A549 (cell line): Measurements from ENCODE around the gene PODXL2. TPM values are rescaled to one million over a fixed set of nuclear protein-coding genes. Genes with fewer than 3 reads are reported as not detected.
A peak's percentile ranks its signal among the peaks of the same experiment; 100 is the strongest.

Source experiments
- ATAC-seq, 2 experiments: fragments of 200-7000 bp in 1 of 2; fragments of >200 bp in 1 of 2; cut with Nextera tagmentation in 1 of 2; cut with Tn5 transposase in 1 of 2; 3 replicates each; pipeline versions ENCODE4 v1.8.0 to v1.9.1; 2018 to 2020; ENCODE audit warnings: mild to moderate bottlenecking in 1 of 2, moderate library complexity in 1 of 2
- CTCF ChIA-PET: fragments of 300-600 bp; sonication (Branson Sonifier 250); formaldehyde crosslinking; extraction: SDS; loops from one replicate; lab custom pipeline; 2021; ENCODE audit warnings: antibody characterized with exemption, inconsistent platforms; lab: Yijun Ruan, JAX
- POLR2A ChIA-PET: fragments of 350-600 bp; formaldehyde crosslinking; extraction: SDS; loops from one replicate; lab custom pipeline; 2021; ENCODE audit warnings: antibody characterized with exemption, inconsistent platforms; lab: Yijun Ruan, JAX
- DNase-seq, 2 experiments: peaks; one replicate each; pipeline versions ENCODE4 v3.0.0 to v3.0.0-alpha.2; 2011 to 2016; ENCODE audit warnings: low read depth in 1 of 2, low spot score in 1 of 2
- FAIRE-seq: peaks from 2 replicates; lab custom pipeline; 2011; peaks lifted over from hg19 to GRCh38; lab: Jason Lieb, UNC
- H3K27ac ChIP-seq, 2 experiments: fragments of >200 bp; sonication (Bioruptor Twin); formaldehyde crosslinking; 3 replicates each; pipeline ENCODE4 v1.5.1; 2016 to 2017
- H3K4me1 ChIP-seq: fragments of >200 bp; sonication (Bioruptor Twin); formaldehyde crosslinking; 3 replicates; pipeline ENCODE4 v1.6.1; 2016
- H3K4me2 ChIP-seq: fragments of >200 bp; sonication (Bioruptor Twin); formaldehyde crosslinking; 3 replicates; pipeline ENCODE4 v1.6.1; 2016
- H3K4me3 ChIP-seq: fragments of >200 bp; sonication (Bioruptor Twin); formaldehyde crosslinking; 3 replicates; pipeline ENCODE4 v1.5.1; 2016
- H3K9me3 ChIP-seq: fragments of >200 bp; sonication (Bioruptor Twin); formaldehyde crosslinking; 3 replicates; pipeline ENCODE4 v1.6.1; 2016
- BHLHE40 ChIP-seq: IDR thresholded peaks from 2 replicates; pipeline ENCODE4 v1.6.1; 2012; ENCODE audit warnings: low read depth, low read length, inconsistent platforms
- CBX2 ChIP-seq: fragments of 200-600 bp; sonication (generic); IDR thresholded peaks from 2 replicates; pipeline ENCODE4 v1.6.1; 2016; ENCODE audit warnings: low read depth, mild to moderate bottlenecking, borderline replicate concordance
- CEBPB ChIP-seq, 2 experiments: fragments of >200 bp in 1 of 2; sonication (Bioruptor Twin) in 1 of 2; formaldehyde crosslinking in 1 of 2; IDR thresholded peaks; 2 replicates each; pipeline ENCODE4 v1.6.1; 2012 to 2016
- CHD4 ChIP-seq: fragments of 200-600 bp; sonication (generic); IDR thresholded peaks from 2 replicates; pipeline ENCODE4 v1.6.1; 2016; ENCODE audit warnings: antibody characterized with exemption, mild to moderate bottlenecking, borderline replicate concordance
- ELK1 ChIP-seq: fragments of 150-350 bp; IDR thresholded peaks from 2 replicates; pipeline ENCODE4 v1.6.1; 2014; ENCODE audit warnings: low read depth, mild to moderate bottlenecking, low read length
- GATA3 ChIP-seq: IDR thresholded peaks from 2 replicates; pipeline ENCODE4 v1.6.1; 2012; ENCODE audit warnings: borderline replicate concordance
- HDAC2 ChIP-seq: fragments of 200-600 bp; sonication (generic); IDR thresholded peaks from 2 replicates; pipeline ENCODE4 v1.6.1; 2016
- HES2 ChIP-seq: fragments of >200 bp; sonication (Bioruptor Twin); formaldehyde crosslinking; IDR thresholded peaks from 2 replicates; pipeline ENCODE4 v1.6.1; 2016
- HEYL ChIP-seq: fragments of 250-450 bp; sonication (Bioruptor Pico); IDR thresholded peaks from 2 replicates; pipeline ENCODE4 v1.8.0; 2021; ENCODE audit warnings: mild to moderate bottlenecking, moderate library complexity
- HMGXB4 ChIP-seq: fragments of 250-450 bp; sonication (Bioruptor Pico); IDR thresholded peaks from 2 replicates; pipeline ENCODE4 v1.5.0; 2021; ENCODE audit warnings: mild to moderate bottlenecking, moderate library complexity, borderline replicate concordance
- HOXB13 ChIP-seq: fragments of 250-450 bp; sonication (Bioruptor Pico); IDR thresholded peaks from 2 replicates; pipeline ENCODE4 v1.5.0; 2020; ENCODE audit warnings: low read depth, mild to moderate bottlenecking, moderate library complexity
- KDM5A ChIP-seq: fragments of 200-600 bp; sonication (generic); IDR thresholded peaks from 2 replicates; pipeline ENCODE4 v1.6.1; 2016; ENCODE audit warnings: antibody characterized with exemption, mild to moderate bottlenecking
- MAX ChIP-seq: IDR thresholded peaks from 2 replicates; pipeline ENCODE4 v1.6.1; 2012
- MAZ ChIP-seq: fragments of 150-350 bp; IDR thresholded peaks from 2 replicates; pipeline ENCODE4 v1.6.1; 2014; ENCODE audit warnings: antibody characterized with exemption, low read depth, low read length, borderline replicate concordance
- NFE2L2 ChIP-seq: fragments of 150-350 bp; conservative IDR thresholded peaks from 2 replicates; pipeline ENCODE4 v1.6.1; 2014; ENCODE audit warnings: low read length
- NPAS2 ChIP-seq: fragments of 250-450 bp; sonication (Bioruptor Pico); IDR thresholded peaks from 2 replicates; pipeline ENCODE4 v1.8.0; 2022; ENCODE audit warnings: mild to moderate bottlenecking, moderate library complexity, borderline replicate concordance
- PBX3 ChIP-seq: IDR thresholded peaks from 2 replicates; pipeline ENCODE4 v1.6.1; 2012
- PHF8 ChIP-seq: fragments of 200-600 bp; sonication (generic); IDR thresholded peaks from 2 replicates; pipeline ENCODE4 v1.6.1; 2016; ENCODE audit warnings: low read depth, mild to moderate bottlenecking, antibody characterized with exemption, moderate library complexity, borderline replicate concordance
- RAD21 ChIP-seq, 2 experiments: fragments of >200 bp in 1 of 2; sonication (Bioruptor Twin) in 1 of 2; formaldehyde crosslinking in 1 of 2; IDR thresholded peaks in 1 of 2; conservative IDR thresholded peaks in 1 of 2; 2 replicates in 1 of 2; 3 replicates in 1 of 2; pipeline ENCODE4 v1.6.1; 2012 to 2018; ENCODE audit warnings: inconsistent platforms in 1 of 2
- RARB ChIP-seq: fragments of 250-450 bp; sonication (Bioruptor Pico); IDR thresholded peaks from 2 replicates; pipeline ENCODE4 v1.8.0; 2021; ENCODE audit warnings: mild to moderate bottlenecking, moderate library complexity
- RNF2 ChIP-seq: fragments of 200-600 bp; sonication (generic); IDR thresholded peaks from 2 replicates; pipeline ENCODE4 v1.6.1; 2016; ENCODE audit warnings: low read depth, mild to moderate bottlenecking, antibody characterized with exemption, moderate library complexity, borderline replicate concordance
- TFCP2L1 ChIP-seq: fragments of 250-450 bp; sonication (Bioruptor Pico); IDR thresholded peaks from 2 replicates; pipeline ENCODE4 v1.5.0; 2021; ENCODE audit warnings: mild to moderate bottlenecking
- TP53 ChIP-seq: fragments of 250-450 bp; sonication (Bioruptor Pico); IDR thresholded peaks from 2 replicates; pipeline ENCODE4 v1.5.0; 2021; ENCODE audit warnings: mild to moderate bottlenecking, moderate library complexity
- ZFP36 ChIP-seq: fragments of 450-650 bp; IDR thresholded peaks from 2 replicates; pipeline ENCODE4 v1.6.1; 2014; ENCODE audit warnings: borderline replicate concordance; ENCODE audit not compliant: partially characterized antibody
- WGBS: methylation state at CpG from one replicate; pipeline ENCODE4 v1.1.6; 2017; ENCODE audit errors: missing lambda C conversion rate; 5-methylcytosine and 5-hydroxymethylcytosine counted together
- polyA plus RNA-seq, 4 experiments: library from polyadenylated mRNA; depleted of rRNA in 3 of 4; stranded (reverse); fragments of >200 nt; fragmentation: RNase III in 1 of 4; extraction: RNeasy Plus Mini Kit Qiagen cat#74134 plus additional on column Dnase treatment in 1 of 4; gene quantifications; 2 replicates in 3 of 4; 3 replicates in 1 of 4; pipeline ENCODE4 v1.2.3, GENCODE V29; 2011 to 2017

PODXL2 gene
- polyA plus RNA-seq, 2 of the 4 experiments (the other 2 are of a cell fraction): 4.2 to 5.5 TPM

GRCh38 chr3:127588806-127589577 lies 40.0 kb upstream of the PODXL2 start:
- H3K4me1 ChIP-seq: peaks cover 20% of the 10 kb centered on the region
- no peaks in the 10 kb centered on the region for H3K9me3 ChIP-seq
- CTCF ChIA-PET: interaction anchor here (9.3 kb wide), 1 partner anchor 14 kb away, joined by 64 read pairs; no protein-coding TSS in a partner anchor
- DNase-seq: no peak
- POLR2A ChIA-PET: interaction anchor here (2.1 kb wide), 1 partner anchor 9 kb away, joined by 10 read pairs; the partner anchor contains the start of gene MCM2
- no peak for ATAC-seq
- 27% methylated on average over 7 of the region's 12 CpGs for WGBS
- FAIRE-seq: no peak
- no peak for TF ChIP-seq HOXB13 (CRISPR knock-in tag)
- TF ChIP-seq CBX2: no peak
- TF ChIP-seq TFCP2L1: no peak
- no peak for TF ChIP-seq RARB (CRISPR knock-in tag)
- peak overlapping the region; percentile 92 for H3K4me3 ChIP-seq
- peak overlapping the region; percentile 94 for H3K4me2 ChIP-seq
- peak overlapping the region; percentile 90 to 96 for H3K27ac ChIP-seq

GRCh38 chr3:127589600-127590281 lies 39.2 kb upstream of the PODXL2 start:
- Histone ChIP-seq H3K4me2 (peak overlapping the region; percentile 94), H3K9me3 (no peaks in the 10 kb centered on the region), H3K4me1 (peaks cover 20% of the 10 kb centered on the region), H3K4me3 (peak overlapping the region; percentile 92), H3K27ac (peak overlapping the region; percentile 90 to 96)
- ATAC-seq: peak in 1 of 2 experiments; percentile 1; a peak in 1 of 6 replicates
- DNase-seq: no peak
- POLR2A ChIA-PET: interaction anchor here (2.1 kb wide), 1 partner anchor 8 kb away, joined by 10 read pairs; the partner anchor contains the start of gene MCM2
- no peak for TF ChIP-seq MAZ
- no peak for TF ChIP-seq CHD4
- TF ChIP-seq ELK1: no peak
- no peak for TF ChIP-seq HES2
- TF ChIP-seq ZFP36: peak; percentile 60
- no peak for TF ChIP-seq HDAC2
- TF ChIP-seq BHLHE40: no peak
- FAIRE-seq: no peak
- 0% methylated on average over 1 of the region's 56 CpGs for WGBS
- CTCF ChIA-PET: interaction anchor here (1.1 to 9.3 kb wide), 2 partner anchors 15 to 607 kb away, joined by 3 to 64 read pairs; partner anchors contain the start of gene PLXNA1

- TF ChIP-seq NPAS2 (CRISPR knock-in tag): no peak
- TF ChIP-seq PBX3: no peak
- TF ChIP-seq NFE2L2: no peak
- no peak for TF ChIP-seq TP53
- TF ChIP-seq RARB (CRISPR knock-in tag): no peak
- TF ChIP-seq HES2: no peak
- no peak for TF ChIP-seq KDM5A
- TF ChIP-seq MAX: 0 out of 2 replicates have a peak, but pooled peaks have one; percentile 1
- no peak for TF ChIP-seq CEBPB (IDR thresholded peaks at IDR 0.05)
- TF ChIP-seq GATA3: no peak
- TF ChIP-seq HOXB13 (CRISPR knock-in tag): no peak
- peak; percentile 45; the same call in 1 of the 2 replicates for TF ChIP-seq PHF8
- no peak for TF ChIP-seq HEYL (CRISPR knock-in tag)
- TF ChIP-seq RAD21 (conservative IDR thresholded peaks at IDR 0.05 in 1 of 2, IDR thresholded peaks at IDR 0.05 in 1 of 2): no peak
- TF ChIP-seq BHLHE40: no peak
- no peak for TF ChIP-seq HMGXB4 (CRISPR knock-in tag)
- TF ChIP-seq RNF2: no peak
- peak overlapping the region; percentile 94 for H3K4me2 ChIP-seq
- WGBS: no CpG with 5 or more reads among the region's 41 CpGs
- no peaks in the 10 kb centered on the region for H3K9me3 ChIP-seq
- peak overlapping the region; percentile 90 to 96 for H3K27ac ChIP-seq
- peak; percentile 54 to 70 for ATAC-seq
- peak overlapping the region; percentile 92 for H3K4me3 ChIP-seq
- POLR2A ChIA-PET: no interaction called here
- no peak for FAIRE-seq
- CTCF ChIA-PET: interaction anchor here (1.1 to 9.3 kb wide), 3 partner anchors 15 to 608 kb away, joined by 3 to 64 read pairs (median 3); partner anchors contain the start of gene PLXNA1
- no peak for DNase-seq
- H3K4me1 ChIP-seq: peaks cover 20% of the 10 kb centered on the region
Measured at GRCh38 chr3:127590282-127590592, 38.7 kb upstream of the PODXL2 start.
